SU-DHL-6 (cell line): Measurements from ENCODE around the gene HECW1.

Source experiments
- H2AFZ ChIP-seq: fragments of 200-600 bp; sonication (generic); 2 replicates; pipeline ENCODE4 v1.6.1; 2014; ENCODE audit warnings: low read depth, mild to moderate bottlenecking, moderate library complexity, mixed read lengths, antibody characterized with exemption, low read length; ENCODE audit not compliant: severe bottlenecking
- H3F3A ChIP-seq: fragments of 200-600 bp; shearing (Covaris generic); 2 replicates; pipeline ENCODE4 v1.6.0; 2016; ENCODE audit warnings: antibody characterized with exemption, mild to moderate bottlenecking; ENCODE audit not compliant: insufficient read depth
- H3K27ac ChIP-seq: fragments of 200-600 bp; sonication (generic); 2 replicates; pipeline ENCODE4 v1.5.1; 2016; ENCODE audit warnings: low read depth, mild to moderate bottlenecking, low read length, moderate library complexity, mixed read lengths
- H3K27me3 ChIP-seq: fragments of 200-600 bp; sonication (generic), shearing (Covaris generic); 2 replicates; pipeline ENCODE4 v1.6.0; 2014; ENCODE audit warnings: mild to moderate bottlenecking, low read length
- H3K36me3 ChIP-seq: fragments of 200-600 bp; sonication (generic); 2 replicates; pipeline ENCODE4 v1.6.1; 2014; ENCODE audit warnings: mild to moderate bottlenecking, low read length, mixed read lengths
- H3K4me2 ChIP-seq: fragments of 300-600, 200-600 bp; shearing (Covaris generic), sonication (generic); 2 replicates; pipeline ENCODE4 v1.6.0; 2014; ENCODE audit warnings: low read length, low read depth, mild to moderate bottlenecking; ENCODE audit not compliant: poor library complexity, severe bottlenecking
- H3K4me3 ChIP-seq: fragments of 200-600 bp; sonication (generic); 2 replicates; pipeline ENCODE4 v1.5.1; 2014; ENCODE audit warnings: antibody characterized with exemption, low read length, mild to moderate bottlenecking, mixed read lengths; ENCODE audit not compliant: insufficient read depth, poor library complexity, severe bottlenecking
- H3K79me2 ChIP-seq: fragments of 200-600 bp; sonication (generic); 2 replicates; pipeline ENCODE4 v1.6.1; 2014; ENCODE audit warnings: mild to moderate bottlenecking, low read length, moderate library complexity; ENCODE audit not compliant: insufficient read depth
- H3K9ac ChIP-seq: fragments of 200-600 bp; sonication (generic); 2 replicates; pipeline ENCODE4 v1.7.0; 2014; ENCODE audit warnings: mild to moderate bottlenecking, low read length
- H3K9me2 ChIP-seq: fragments of 200-600 bp; sonication (generic); replicated peaks from 2 replicates; pipeline ENCODE4 v1.6.1; 2014; ENCODE audit warnings: low read length; ENCODE audit not compliant: insufficient read depth
- H3K9me3 ChIP-seq: fragments of 200-600 bp; sonication (generic); 2 replicates; pipeline ENCODE4 v1.6.1; 2014; ENCODE audit warnings: low read length, mixed read lengths; ENCODE audit not compliant: insufficient read depth
- H4K20me1 ChIP-seq: fragments of 200-600 bp; sonication (generic); 2 replicates; pipeline ENCODE4 v1.6.1; 2014; ENCODE audit warnings: low read depth, mild to moderate bottlenecking, antibody characterized with exemption, low read length, moderate library complexity, mixed read lengths
- EZH2phosphoT487 ChIP-seq: fragments of 200-600 bp; sonication (generic), shearing (Covaris generic); conservative IDR thresholded peaks from 2 replicates; pipeline ENCODE4 v1.6.1; 2018; ENCODE audit warnings: mild to moderate bottlenecking, antibody characterized with exemption, low read length, moderate library complexity, mixed read lengths
- TF ChIP-seq, protein P1 (sequence below): fragments of 200-600 bp; sonication (generic); IDR thresholded peaks from one replicate; pipeline ENCODE4 v1.5.1; 2017; ENCODE audit warnings: antibody characterized with exemption, mild to moderate bottlenecking, low read length, moderate library complexity; ENCODE audit not compliant: insufficient read depth, poor library complexity, severe bottlenecking

Gene HECW1

DNA sequence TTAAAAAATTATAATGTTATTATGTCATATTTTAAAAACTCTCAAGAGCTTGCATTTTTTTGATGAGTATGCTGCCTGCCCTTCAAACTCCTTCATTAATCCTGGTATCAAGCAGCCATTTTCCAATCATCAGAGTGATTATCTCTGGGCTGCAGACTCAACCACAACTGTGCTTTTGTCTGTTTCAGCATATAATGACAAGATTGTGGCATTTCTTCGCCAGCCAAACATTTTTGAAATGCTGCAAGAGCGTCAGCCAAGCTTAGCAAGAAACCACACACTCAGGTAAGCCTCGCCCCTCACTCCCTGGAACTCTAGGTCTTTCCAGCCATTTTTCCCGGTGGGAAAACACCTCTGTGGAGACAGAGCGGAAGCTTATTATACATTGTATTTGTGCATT is 380.4 kb downstream of the HECW1 start:
- Histone ChIP-seq H2AFZ (no peak overlapping the region), H3K36me3 (no peaks in the 10 kb centered on the region), H3K27me3 (no peaks in the 10 kb centered on the region), H3K9me2 (no peaks in the 10 kb centered on the region), H3K79me2 (no peaks in the 10 kb centered on the region), H3K9ac (no peak overlapping the region), H3K27ac (no peak overlapping the region), H3F3A (no peaks in the 10 kb centered on the region), H3K9me3 (no peaks in the 10 kb centered on the region), H4K20me1 (no peaks in the 10 kb centered on the region), H3K4me3 (no peak overlapping the region), H3K4me2 (no peak overlapping the region)
- TF ChIP-seq EZH2phosphoT487: no peak
- TF ChIP-seq, protein P1, sequence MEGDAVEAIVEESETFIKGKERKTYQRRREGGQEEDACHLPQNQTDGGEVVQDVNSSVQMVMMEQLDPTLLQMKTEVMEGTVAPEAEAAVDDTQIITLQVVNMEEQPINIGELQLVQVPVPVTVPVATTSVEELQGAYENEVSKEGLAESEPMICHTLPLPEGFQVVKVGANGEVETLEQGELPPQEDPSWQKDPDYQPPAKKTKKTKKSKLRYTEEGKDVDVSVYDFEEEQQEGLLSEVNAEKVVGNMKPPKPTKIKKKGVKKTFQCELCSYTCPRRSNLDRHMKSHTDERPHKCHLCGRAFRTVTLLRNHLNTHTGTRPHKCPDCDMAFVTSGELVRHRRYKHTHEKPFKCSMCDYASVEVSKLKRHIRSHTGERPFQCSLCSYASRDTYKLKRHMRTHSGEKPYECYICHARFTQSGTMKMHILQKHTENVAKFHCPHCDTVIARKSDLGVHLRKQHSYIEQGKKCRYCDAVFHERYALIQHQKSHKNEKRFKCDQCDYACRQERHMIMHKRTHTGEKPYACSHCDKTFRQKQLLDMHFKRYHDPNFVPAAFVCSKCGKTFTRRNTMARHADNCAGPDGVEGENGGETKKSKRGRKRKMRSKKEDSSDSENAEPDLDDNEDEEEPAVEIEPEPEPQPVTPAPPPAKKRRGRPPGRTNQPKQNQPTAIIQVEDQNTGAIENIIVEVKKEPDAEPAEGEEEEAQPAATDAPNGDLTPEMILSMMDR: no peak

DNA sequence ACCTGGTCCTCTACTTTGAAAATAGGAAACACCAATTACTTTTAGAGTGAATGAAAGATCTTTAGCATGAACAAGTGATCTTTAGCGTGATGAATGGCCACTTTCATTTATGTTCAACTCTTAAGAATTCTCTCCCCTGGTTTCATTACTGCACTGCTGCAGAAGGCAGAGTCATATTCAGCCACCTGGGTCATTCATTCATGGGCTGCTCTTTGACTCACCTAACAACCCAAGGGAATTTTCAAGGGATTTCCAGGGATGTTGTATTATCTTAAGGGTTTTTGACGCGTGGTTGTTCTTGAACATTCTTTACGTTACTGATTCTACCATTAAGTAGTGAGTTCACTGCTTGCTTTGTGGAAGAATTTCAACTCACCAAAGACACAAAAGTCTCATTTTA is 383.1 kb downstream of the HECW1 start:
- Histone ChIP-seq H3F3A (no peaks in the 10 kb centered on the region), H3K27me3 (no peaks in the 10 kb centered on the region), H3K4me2 (no peak overlapping the region), H3K27ac (no peak overlapping the region), H2AFZ (no peak overlapping the region), H3K9ac (no peak overlapping the region), H3K9me2 (no peaks in the 10 kb centered on the region), H4K20me1 (no peaks in the 10 kb centered on the region), H3K4me3 (no peak overlapping the region), H3K36me3 (no peaks in the 10 kb centered on the region), H3K79me2 (no peaks in the 10 kb centered on the region), H3K9me3 (no peaks in the 10 kb centered on the region)
- TF ChIP-seq, protein P1: no peak
- TF ChIP-seq EZH2phosphoT487: no peak

DNA sequence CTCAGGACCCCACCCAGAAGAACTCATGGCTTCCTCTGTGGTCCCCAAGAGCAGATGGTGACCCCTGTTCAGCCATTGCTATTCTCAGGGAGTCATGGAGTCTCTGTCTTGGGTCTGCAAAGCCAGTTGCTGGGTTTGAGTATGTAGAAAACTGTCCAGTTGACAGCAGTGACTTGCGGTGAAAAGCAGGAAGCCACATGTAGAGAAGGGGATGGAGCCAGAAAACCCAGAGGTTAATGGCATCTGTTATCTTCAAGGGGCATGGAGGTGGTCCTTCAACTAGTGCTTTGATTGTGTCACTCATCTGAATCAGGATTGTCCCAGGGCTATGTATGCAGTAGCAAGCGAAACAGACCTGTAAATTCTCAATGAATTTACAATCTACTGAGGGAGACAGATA is 384.1 kb downstream of the HECW1 start:
- no peak overlapping the region for H2AFZ ChIP-seq
- H3K4me2 ChIP-seq: no peak overlapping the region
- no peaks in the 10 kb centered on the region for H3K9me2 ChIP-seq
- H4K20me1 ChIP-seq: no peaks in the 10 kb centered on the region
- no peaks in the 10 kb centered on the region for H3K79me2 ChIP-seq
- no peaks in the 10 kb centered on the region for H3K27me3 ChIP-seq
- no peaks in the 10 kb centered on the region for H3F3A ChIP-seq
- TF ChIP-seq, protein P1: no peak
- TF ChIP-seq EZH2phosphoT487: no peak
- H3K36me3 ChIP-seq: no peaks in the 10 kb centered on the region
- H3K27ac ChIP-seq: no peak overlapping the region
- H3K4me3 ChIP-seq: no peak overlapping the region
- H3K9ac ChIP-seq: no peak overlapping the region
- H3K9me3 ChIP-seq: no peaks in the 10 kb centered on the region

DNA sequence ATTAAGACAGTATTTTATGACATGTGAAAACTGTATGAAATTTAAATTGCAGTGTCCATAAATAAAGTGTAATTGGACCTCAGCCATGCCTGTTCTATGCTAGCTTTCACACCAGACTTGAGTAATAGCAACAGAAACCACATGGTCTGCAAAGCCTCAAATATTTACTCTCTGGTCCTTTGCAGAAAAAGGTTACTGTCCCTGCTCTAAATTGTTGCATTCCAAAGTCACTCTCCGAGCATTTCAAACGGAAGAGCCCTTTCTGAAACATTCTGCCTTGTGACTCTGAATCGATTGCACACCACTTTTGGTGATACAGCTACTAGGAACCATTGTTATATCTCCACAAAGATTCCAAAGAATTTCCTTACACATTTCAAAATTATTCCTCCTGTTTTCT is 389.4 kb downstream of the HECW1 start:
- Histone ChIP-seq H4K20me1 (no peaks in the 10 kb centered on the region), H3F3A (no peaks in the 10 kb centered on the region), H3K4me3 (no peak overlapping the region), H2AFZ (no peak overlapping the region), H3K36me3 (no peaks in the 10 kb centered on the region), H3K27me3 (no peaks in the 10 kb centered on the region), H3K27ac (no peak overlapping the region), H3K9me2 (no peaks in the 10 kb centered on the region), H3K79me2 (no peaks in the 10 kb centered on the region), H3K4me2 (no peak overlapping the region), H3K9ac (no peak overlapping the region), H3K9me3 (no peaks in the 10 kb centered on the region)
- TF ChIP-seq, protein P1: no peak
- no peak for TF ChIP-seq EZH2phosphoT487
